UCSD-AML1 (cell line): ENCODE measurements around the gene RETREG1.

Experiments used
- DNase-seq: peaks from one replicate; lab custom pipeline; 2025; ENCODE audit not compliant: unreplicated experiment; lab: John Stamatoyannopoulos, UW

The RETREG1 gene

GRCh38 chr5:16529306-16529705, 87.5 kb downstream of the RETREG1 start:
- no peak for DNase-seq

GRCh38 chr5:16528382-16529110, 88.3 kb downstream of the RETREG1 start:
- DNase-seq: no peak

- DNase-seq: no peak
Measured at GRCh38 chr5:16525651-16526050, 91.1 kb downstream of the RETREG1 start.

GRCh38 chr5:16524286-16524685, 92.5 kb downstream of the RETREG1 start:
- DNase-seq: no peak

- DNase-seq: no peak
Measured at GRCh38 chr5:16521521-16522483, 95.0 kb downstream of the RETREG1 start.

- no peak for DNase-seq
Measured at GRCh38 chr5:16520841-16521240, 96.0 kb downstream of the RETREG1 start.

GRCh38 chr5:16519435-16519834, 97.4 kb downstream of the RETREG1 start:
- DNase-seq: no peak

GRCh38 chr5:16518606-16519005, 98.2 kb downstream of the RETREG1 start:
- no peak for DNase-seq

GRCh38 chr5:16515532-16515931, 101.3 kb downstream of the RETREG1 start:
- no peak for DNase-seq

- DNase-seq: no peak
Measured at GRCh38 chr5:16510098-16510497, 106.7 kb downstream of the RETREG1 start.

GRCh38 chr5:16508730-16509531, 107.9 kb downstream of the RETREG1 start:
- no peak for DNase-seq

- no peak for DNase-seq
Measured at GRCh38 chr5:16507716-16508115, 109.1 kb downstream of the RETREG1 start.

GRCh38 chr5:16505904-16506303, 110.9 kb downstream of the RETREG1 start:
- DNase-seq: no peak

- no peak for DNase-seq
Measured at GRCh38 chr5:16505140-16505891, 111.5 kb downstream of the RETREG1 start.

GRCh38 chr5:16504571-16504970, 112.2 kb downstream of the RETREG1 start:
- DNase-seq: no peak

- no peak for DNase-seq
Measured at GRCh38 chr5:16502866-16503265, 113.9 kb downstream of the RETREG1 start.

GRCh38 chr5:16500024-16500423, 116.8 kb downstream of the RETREG1 start:
- no peak for DNase-seq

- DNase-seq: no peak
Measured at GRCh38 chr5:16497546-16497945, 119.3 kb downstream of the RETREG1 start.

- no peak for DNase-seq
Measured at GRCh38 chr5:16493261-16493660, 123.5 kb downstream of the RETREG1 start.

GRCh38 chr5:16492398-16493140, 124.2 kb downstream of the RETREG1 start:
- no peak for DNase-seq
